B cell (primary cell): Measurements from ENCODE around the gene PPP1CC.

Source experiments
- EZH2 ChIP-seq: IDR thresholded peaks from 2 replicates; pipeline ENCODE4 v1.6.1; 2012; ENCODE audit warnings: borderline replicate concordance, low read depth, mild to moderate bottlenecking, moderate library complexity, low read length; ENCODE audit not compliant: insufficient read depth, poor library complexity, severe bottlenecking
- TF ChIP-seq, protein P1 (sequence below): fragments of 200-600 bp; IDR thresholded peaks from one replicate; pipeline ENCODE4 v1.8.0; 2022; ENCODE audit warnings: antibody characterized with exemption, mild to moderate bottlenecking

DNA sequence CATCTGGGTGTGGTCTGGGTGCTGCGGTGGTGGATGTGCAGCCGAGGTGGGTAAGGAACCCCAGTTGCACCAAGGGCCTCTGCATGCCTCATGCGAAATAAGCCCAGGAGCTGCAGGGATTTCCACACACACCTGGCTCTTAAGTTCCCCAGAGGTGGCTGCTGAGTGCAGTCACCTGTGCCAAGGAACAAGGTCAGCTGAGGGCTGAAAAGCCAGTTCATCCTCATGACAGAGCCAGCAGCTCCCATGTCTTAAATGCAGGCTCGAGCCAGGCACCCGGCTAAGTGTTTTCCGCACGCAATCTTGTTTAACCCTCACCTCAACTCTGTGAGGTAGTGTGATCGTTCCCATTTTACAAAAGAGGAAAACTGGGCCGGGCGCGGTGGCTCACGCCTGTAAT is 63.5 kb downstream of the PPP1CC start:
- TF ChIP-seq, protein P1, sequence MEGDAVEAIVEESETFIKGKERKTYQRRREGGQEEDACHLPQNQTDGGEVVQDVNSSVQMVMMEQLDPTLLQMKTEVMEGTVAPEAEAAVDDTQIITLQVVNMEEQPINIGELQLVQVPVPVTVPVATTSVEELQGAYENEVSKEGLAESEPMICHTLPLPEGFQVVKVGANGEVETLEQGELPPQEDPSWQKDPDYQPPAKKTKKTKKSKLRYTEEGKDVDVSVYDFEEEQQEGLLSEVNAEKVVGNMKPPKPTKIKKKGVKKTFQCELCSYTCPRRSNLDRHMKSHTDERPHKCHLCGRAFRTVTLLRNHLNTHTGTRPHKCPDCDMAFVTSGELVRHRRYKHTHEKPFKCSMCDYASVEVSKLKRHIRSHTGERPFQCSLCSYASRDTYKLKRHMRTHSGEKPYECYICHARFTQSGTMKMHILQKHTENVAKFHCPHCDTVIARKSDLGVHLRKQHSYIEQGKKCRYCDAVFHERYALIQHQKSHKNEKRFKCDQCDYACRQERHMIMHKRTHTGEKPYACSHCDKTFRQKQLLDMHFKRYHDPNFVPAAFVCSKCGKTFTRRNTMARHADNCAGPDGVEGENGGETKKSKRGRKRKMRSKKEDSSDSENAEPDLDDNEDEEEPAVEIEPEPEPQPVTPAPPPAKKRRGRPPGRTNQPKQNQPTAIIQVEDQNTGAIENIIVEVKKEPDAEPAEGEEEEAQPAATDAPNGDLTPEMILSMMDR: no peak
- TF ChIP-seq EZH2: no peak
